Head of caudate nucleus (tissue), 42 donors: ENCODE measurements around the gene COL27A1.

ENCODE experiments used
- DNase-seq, 42 donors: peaks; one replicate each; pipeline versions ENCODE4 v3.0.0 to v3.0.0-alpha.2; 2020 to 2021; ENCODE audit warnings: mixed read lengths in 7 of 42
- intact Hi-C: fragments of 100-400 bp; cut with DNase I; formaldehyde crosslinking; loops from one replicate; pipeline ENCODE4 v1.15.0; 2022

The COL27A1 gene

DNA sequence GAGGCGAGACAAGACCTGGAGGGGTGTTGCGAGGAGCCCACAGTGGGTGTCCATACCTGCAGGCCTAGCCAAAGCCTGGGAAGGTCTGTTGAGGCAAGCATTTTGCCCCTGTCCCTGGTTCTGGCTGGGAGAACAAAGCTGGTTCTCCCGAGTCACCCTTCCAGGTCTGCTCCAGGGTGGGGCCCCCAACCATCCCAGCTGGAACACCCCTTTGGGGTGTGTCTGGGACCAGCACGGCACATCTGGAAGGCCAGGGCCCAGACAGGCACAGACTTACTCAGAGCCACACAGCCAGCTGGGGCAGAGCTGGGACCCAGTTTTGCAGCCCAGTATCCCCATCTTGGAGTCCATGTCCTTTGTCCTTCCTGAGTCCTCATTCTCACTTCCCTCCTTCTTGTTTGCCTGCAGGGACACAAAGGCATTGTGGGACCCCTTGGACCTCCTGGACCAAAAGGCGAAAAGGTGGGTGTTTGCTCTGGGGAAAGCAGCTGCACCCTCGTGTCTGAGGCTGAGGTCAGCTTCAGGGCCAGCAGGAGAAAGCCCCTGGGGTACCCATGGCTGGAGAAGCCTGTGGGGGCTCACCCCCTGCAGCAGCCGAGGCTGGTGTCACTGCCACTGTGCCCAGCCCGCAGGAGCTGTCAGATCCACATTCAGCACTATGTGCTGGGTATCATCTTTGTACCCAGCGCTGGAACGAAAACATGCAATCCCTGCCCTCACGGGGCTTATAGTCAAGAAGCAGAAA lies 129.2 kb downstream of the COL27A1 start:
- intact Hi-C loops, result no loop called here
- peak in 4 of 42 donors; percentile 1 to 5 (median 2) for DNase-seq

GRCh38 chr9:114285166-114285867 lies 130.0 kb downstream of the COL27A1 start:
- DNase-seq, result peak in 4 of 42 donors; percentile 0 to 24 (median 6)
- intact Hi-C loops, result no loop called here

- intact Hi-C loops, result no loop called here
- peak in 4 of 42 donors; percentile 2 to 14 (median 6) for DNase-seq
Observed at GRCh38 chr9:114286146-114286679, 130.9 kb downstream of the COL27A1 start.

DNA sequence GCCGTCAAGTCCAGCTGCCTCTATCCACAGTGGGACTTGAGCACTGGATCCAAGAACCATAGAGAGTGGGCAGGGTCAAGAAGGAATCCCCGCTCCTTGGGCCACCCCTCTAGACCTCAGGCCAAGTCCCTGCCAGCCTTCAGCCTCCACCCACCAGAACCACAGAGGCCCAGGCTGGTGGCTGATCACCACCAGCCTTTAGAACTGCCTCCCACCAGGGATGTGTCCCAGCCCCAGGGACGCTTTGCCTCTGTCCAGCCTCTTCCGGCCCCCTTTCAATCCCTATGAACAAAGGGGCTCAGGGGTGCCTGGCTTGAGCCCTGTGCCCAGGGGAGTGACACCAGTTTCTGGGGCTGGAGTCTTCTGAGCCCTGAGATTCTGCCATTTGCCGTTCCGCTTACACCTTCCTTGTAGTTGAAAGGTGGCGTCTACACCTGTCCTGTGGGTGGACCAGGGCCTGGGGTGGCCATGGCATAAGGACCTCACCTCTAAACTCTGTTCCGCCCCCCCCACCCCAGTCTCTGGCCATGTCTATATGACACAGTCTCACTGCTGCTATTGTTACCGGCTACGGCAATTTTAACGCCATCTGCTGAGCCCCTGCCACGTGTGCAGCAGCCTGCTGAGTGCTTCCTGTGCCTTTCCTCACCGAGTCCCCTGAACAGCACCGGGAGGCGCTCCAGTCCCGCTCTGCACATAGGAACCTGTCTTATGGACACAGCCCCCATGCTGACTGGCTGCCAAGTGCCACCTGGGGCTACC lies 131.8 kb downstream of the COL27A1 start:
- intact Hi-C loops, result no loop called here
- DNase-seq, result peak in 5 of 42 donors; percentile 2 to 25 (median 10)

DNA sequence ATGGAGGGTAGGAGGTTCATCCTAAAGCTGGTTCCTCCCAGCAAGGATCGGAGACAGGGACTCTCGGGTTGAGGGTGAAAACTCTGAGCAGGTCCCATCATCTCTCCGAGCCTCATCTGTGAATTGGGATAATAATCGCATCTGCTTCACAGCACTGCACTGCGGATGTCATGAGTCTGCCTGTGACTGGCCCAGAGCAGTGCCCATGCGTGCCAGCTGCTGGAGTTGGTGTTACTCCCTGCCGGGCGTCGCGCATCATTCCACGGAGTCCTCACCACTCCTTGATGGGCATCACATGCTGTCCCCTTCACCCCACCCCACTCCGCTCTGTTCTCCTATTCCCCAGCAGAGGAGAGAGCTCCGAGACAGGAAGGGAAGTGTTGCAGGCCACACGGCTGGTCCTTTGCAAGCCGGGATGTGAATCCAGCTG lies 132.4 kb downstream of the COL27A1 start:
- intact Hi-C loops, result no loop called here
- peak in 4 of 42 donors; percentile 9 to 27 (median 18) for DNase-seq

DNA sequence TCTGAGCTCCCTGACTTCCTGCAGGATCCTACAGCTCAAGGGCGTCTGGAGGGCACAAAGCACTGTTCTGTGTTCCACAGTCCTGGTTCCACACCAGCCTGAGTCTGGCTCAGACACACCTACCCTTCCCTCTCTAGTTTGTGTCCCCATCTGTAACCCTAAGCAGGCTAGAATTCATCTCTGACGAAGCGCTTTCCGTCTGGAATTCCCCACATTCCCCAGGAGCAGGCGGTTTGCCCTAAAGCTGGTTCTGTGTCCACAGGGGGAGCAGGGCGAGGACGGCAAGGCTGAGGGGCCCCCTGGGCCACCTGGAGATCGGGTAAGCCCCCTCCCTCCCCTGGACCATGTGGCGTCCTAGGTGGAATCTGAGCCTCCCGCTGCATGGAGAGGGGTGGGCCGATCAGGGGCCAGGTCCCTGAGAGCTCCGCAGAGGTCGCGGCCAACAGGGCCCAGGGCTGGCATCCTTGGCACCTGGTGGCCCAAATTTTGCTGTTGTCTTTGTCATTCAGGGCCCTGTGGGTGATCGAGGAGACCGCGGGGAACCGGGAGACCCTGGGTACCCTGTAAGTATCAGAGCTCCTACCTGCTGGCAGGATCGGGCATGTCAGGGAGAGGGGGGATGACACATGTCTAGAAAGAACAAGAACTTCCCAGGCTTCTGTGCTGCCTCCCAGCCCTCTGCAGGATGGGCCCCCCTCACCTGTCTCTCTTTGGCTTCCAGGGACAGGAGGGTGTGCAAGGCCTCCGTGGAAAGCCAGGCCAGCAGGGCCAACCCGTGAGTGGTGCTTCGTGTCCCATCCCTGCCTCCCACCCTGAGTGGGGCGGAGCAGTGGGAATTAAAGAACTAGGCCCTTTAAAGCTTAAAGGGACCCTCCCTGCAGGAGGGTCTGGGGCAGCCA lies 133.1 kb downstream of the COL27A1 start:
- intact Hi-C loops, result no loop called here
- DNase-seq, result peak in 8 of 42 donors; percentile 2 to 26 (median 8)

GRCh38 chr9:114289106-114289505 lies 133.8 kb downstream of the COL27A1 start:
- intact Hi-C loops, result no loop called here
- DNase-seq, result peak in 6 of 42 donors; percentile 2 to 24 (median 6)

DNA sequence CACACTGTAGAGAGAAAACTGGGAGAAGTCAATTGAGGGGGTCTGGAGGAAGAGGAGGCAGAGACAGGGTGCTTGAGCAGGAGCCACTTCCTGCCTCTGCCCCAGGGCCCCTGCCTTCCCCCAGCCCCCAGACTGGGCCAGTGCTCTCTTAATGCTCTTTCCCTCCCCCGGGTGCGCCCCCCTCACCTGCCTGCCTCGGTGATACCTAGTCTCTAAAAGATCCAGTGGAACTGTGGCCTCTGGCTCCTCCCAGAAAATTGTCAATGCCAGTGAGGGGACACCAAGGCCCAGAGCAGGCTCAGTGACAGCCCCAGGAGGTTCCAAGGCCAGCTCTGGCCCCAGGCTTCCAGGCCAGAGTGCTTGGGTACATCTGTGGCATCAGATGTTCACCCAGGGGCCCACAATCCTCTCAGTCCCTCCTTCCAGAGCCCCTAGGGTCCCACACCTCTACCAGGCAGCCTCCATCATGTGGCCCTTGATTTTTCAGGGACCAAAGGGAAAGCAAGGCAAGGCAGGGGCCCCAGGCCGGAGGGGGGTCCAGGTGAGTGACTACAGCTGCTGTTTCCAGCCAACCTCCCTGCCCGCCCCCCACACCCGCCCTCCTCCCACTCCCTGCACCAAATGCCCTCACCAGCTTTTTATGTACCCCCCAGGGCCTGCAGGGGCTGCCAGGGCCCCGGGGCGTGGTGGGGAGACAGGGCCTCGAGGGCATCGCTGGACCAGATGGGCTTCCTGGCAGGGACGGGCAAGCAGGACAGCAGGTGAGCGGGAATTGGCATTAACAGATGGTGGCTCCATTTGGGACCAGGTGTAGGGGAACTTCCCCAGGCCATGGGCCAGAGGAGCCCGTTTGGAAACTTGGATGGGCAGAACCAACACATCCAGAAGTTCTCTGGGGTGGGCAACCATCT lies 134.5 kb downstream of the COL27A1 start:
- intact Hi-C loops, result loop anchor here (5.0 kb wide), 3 partner anchors 133 to 208 kb away; partner anchors contain the start of genes COL27A1 and KIF12
- DNase-seq, result peak in 8 of 42 donors; percentile 1 to 27 (median 11)

DNA sequence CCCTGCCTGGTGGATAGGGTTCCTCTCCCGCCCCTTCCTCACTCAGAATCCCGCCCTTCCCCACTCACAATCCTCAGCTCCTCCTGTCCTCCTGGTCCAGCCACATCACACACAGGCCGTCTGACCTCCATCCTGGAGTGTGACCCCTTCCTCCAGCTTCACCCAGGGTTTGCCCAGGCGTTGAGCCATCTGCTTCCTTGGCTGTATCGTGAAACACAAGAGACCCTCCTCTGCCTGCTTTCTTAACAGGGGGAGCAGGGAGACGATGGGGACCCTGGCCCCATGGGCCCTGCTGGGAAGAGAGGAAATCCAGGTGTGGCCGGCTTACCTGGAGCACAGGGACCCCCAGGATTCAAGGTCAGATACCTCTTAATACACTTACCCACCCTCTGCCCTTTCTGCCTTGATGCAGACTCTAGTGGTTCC lies 135.2 kb downstream of the COL27A1 start:
- intact Hi-C loops, result loop anchor here (5.0 kb wide), 3 partner anchors 133 to 208 kb away; partner anchors contain the start of genes COL27A1 and KIF12
- peak in 7 of 42 donors; percentile 3 to 23 (median 9) for DNase-seq

DNA sequence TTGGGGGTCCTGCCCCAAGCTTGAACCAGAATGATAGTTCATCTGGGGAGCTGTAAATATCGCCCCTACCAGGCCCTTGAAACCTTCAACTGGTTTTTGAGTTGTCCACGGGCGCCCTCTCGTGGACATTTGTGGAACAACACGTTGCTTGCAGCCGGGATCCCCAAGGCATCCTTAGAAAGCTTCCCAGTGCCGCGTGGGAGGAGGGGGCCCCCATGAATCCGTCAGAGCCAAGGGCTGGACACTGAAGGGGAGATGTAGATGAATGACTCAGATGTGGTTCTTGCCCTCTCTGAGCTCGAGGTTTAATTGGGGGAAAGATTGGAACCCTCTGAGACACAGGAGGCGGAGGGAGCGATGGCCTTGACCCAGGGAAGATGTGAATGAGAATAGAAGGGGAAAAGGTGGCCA lies 135.7 kb downstream of the COL27A1 start:
- intact Hi-C loops, result loop anchor here (5.0 kb wide), 3 partner anchors 134 to 209 kb away; partner anchors contain the start of genes COL27A1 and KIF12

DNA sequence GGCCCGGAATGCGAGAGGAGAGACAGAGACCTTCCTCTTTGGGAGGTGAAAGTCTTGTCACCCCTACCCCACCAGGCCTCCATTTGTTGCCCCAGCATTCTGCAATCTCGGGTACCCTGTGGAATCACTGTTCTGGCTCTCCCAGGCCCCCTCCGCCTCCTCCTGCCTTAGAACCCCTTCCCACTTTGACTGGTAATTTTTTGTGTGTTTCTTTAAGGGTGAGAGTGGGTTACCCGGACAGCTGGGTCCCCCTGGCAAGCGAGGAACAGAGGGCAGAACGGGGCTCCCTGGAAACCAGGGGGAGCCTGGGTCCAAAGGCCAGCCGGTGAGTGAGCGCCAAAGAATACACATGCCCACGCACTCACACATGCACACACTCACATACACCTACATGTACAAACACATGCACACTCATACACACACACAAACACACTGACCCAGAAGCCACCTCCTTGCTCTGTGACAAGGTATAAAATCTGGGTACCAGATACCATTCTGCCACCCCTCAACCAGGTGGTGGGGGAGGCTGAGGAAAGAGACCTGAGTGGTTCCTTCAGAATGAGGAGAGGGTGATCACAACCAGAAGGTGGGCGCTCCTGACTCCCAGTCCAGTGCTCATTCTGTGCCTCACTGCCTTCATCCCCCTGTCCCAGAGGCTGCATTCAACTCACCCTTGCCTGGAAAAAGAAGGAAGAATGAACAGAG lies 136.7 kb downstream of the COL27A1 start:
- intact Hi-C loops, result loop anchor here (5.0 kb wide), 3 partner anchors 135 to 210 kb away; partner anchors contain the start of genes COL27A1 and KIF12
- DNase-seq, result peak in 9 of 42 donors; percentile 2 to 20 (median 7)

More for the DNA sequence above, 135.7 kb downstream of the COL27A1 start:
- peak; percentile 26 to 92 (median 80) for DNase-seq

DNA sequence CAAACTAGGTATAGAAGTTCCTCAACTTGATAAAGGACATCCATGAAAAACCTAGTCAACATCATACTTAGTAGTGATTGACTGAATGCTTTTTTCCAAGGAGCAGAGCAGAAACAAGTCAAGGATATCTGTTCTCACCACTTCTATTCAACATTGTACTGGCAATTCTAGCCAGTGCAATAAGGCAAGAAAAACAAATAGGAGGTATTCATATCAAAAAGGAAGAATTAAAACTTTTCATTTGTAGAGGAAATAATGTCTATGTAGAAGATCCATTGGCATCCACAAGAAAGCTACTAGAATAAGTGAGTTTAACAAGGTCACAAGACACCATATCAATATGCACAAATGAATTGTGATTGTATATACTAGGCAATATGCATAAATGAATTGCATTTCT lies 139.3 kb downstream of the COL27A1 start:
- intact Hi-C loops, result loop anchor here (5.0 kb wide), 3 partner anchors 137 to 212 kb away; partner anchors contain the start of genes COL27A1 and KIF12
- no peak for DNase-seq

- no peak for DNase-seq
- intact Hi-C loops, result no loop called here
Observed at GRCh38 chr9:114296338-114296737, 141.0 kb downstream of the COL27A1 start.

GRCh38 chr9:114299286-114300152 lies 144.2 kb downstream of the COL27A1 start:
- intact Hi-C loops, result no loop called here
- DNase-seq, result peak in 12 of 42 donors; percentile 0 to 23 (median 6)
